HG03064 (cell line): ENCODE measurements around the gene ARL8B.
"Not testable (repeated sequence)": the region's sequence is repeated elsewhere in the genome, so short reads cannot be mapped to it uniquely, and the experiment has no call there.

Experiments
- ATAC-seq: cut with Tn5 transposase; IDR thresholded peaks from one replicate; pipeline ENCODE4 v1.9.1; 2021; ENCODE audit warnings: low read depth; ENCODE audit not compliant: unreplicated experiment

Gene ARL8B

DNA sequence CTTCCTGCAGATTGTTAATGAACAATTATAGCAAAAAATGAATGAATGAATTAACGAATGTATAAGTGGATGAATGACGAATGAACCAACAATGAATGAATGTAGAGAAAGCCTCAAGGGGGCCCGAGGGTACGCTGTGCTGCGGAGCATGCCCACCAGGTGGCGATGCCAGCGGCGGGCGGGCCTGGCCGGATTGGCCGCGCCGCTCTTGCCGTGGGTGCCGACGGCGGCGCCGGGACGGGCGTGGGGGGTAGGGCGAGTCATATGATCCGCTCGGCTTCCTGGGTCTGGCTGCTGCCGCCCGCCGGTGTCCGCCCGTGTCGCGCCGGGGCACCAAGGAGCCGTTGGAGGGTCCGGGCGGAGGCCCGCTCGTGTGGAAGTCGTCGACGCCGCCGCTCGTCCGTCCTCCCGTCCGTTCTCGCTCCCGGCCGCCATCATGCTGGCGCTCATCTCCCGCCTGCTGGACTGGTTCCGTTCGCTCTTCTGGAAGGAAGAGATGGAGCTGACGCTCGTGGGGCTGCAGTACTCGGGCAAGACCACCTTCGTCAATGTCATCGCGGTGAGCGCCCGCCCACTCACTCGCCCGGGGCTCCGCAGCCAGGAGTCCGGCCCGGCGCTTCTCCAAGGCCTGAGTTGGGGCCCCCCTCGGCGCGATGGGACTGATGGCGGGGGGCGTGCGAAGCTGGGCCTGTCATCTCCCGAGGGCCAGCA is at the start of gene ARL8B:
ARL8B (plus strand) TSS at position 263 of the 711 bp plus-strand sequence; CDS start at position 437, 174 bp downstream.
- ATAC-seq = peak; percentile 97

DNA sequence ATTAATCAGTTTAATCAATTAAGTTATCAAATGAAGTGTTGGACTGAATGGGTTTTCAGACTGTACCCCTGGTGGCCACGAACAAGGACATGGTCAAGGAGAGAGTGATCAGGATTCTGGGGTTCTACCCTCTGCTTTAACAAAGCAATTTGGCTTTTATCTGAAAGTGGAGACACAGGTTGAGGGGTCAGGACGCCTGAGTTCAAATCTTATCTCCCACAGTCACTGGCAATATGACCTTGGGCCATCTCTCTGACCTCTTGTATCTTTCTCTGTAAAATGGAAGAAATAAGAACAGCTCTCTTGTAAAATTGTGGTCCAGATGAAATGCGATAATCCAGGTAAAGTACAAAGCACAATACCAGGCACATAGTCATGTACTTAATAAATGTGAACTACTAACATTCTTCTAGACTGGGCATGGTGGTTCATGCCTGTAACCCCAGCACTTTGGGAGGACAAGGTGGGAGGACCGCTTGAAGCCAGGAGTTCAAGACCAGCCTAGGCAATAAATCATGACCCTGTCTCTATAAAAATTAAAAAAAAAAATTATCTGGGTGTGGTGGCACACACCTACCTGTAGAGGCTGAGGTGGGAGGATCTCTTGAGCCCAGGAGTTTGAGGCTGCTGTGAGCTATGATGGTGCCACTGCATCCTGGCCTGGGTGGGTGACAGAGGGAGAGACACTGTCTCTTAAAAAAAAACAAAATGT is 48.6 kb upstream of the ARL8B start:
- no peak for ATAC-seq

DNA sequence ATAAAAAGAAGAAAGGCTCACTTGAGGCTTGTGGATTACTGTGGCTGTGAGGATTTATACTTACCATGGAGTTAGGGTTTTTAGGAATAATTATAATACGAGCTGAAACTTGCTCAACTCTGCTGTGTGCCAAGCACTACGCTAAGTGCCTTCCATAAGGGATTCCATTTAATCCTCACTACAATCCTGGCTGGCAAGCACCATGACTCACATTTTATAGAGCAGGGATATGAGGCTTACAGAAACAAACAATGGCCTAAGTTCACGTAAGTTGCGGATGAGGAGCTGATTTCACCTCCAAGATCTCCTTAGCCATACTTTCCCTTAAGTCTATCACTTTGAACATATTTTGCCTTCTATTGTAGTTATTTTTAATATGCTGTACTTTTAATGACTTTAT is 43.9 kb upstream of the ARL8B start:
- ATAC-seq = no peak

DNA sequence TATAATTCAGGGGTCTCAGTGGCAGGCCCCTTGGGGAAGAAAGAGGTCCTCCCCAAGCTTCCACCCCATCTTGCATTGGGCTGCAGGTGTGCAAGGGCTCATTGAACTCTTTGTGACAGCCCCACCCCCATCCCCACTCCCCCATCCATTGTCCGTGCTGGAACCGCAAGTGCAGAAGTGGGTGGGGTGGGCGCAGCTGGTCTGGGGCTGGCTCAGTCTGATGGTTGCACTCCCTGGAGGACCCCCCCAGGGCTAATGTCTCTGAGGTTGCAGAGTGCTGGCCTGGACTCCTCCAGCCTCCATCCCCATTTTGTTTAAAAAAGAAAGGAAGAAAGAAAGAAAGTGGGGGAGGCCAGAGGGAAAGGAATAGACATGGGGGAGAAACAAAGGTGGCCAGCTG is 42.3 kb upstream of the ARL8B start:
- no peak for ATAC-seq

DNA sequence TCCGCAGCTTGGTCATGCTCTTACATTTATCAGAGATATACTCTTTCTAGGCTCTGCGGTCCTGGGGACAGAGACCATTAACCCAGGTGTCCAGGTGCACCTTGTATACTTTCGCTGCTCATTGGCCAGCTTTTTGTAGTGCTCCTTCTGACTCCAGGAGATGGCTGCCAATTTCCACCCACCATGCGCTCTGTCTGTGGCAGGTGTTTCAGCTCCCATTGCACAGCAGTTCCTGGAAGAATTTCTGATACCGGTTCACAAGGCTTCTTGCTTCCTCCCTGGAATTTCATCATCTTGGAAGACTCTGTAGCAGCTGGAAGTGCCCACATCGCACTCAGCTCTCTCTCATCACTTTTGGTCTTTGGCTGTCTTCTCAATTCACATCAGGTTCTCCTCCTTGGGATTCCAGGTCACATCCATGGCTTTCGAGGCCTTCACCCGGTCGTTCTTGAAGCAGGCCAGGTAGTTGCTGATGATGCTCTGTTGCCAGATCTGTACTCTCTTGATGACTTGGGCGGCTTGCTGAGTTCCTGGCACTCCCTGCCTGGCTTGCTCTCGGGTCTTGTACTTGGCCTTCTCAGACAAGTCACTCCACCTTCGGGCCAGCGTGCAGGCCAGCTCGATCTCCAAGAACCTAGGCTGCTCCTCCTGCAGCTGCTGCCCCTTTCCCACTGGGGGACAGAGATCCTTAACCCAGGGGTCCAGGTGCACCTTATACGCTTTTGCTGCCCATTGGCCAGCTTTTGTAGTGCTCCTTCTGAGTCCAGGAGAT is 41.1 kb upstream of the ARL8B start:
- ATAC-seq = no peak

DNA sequence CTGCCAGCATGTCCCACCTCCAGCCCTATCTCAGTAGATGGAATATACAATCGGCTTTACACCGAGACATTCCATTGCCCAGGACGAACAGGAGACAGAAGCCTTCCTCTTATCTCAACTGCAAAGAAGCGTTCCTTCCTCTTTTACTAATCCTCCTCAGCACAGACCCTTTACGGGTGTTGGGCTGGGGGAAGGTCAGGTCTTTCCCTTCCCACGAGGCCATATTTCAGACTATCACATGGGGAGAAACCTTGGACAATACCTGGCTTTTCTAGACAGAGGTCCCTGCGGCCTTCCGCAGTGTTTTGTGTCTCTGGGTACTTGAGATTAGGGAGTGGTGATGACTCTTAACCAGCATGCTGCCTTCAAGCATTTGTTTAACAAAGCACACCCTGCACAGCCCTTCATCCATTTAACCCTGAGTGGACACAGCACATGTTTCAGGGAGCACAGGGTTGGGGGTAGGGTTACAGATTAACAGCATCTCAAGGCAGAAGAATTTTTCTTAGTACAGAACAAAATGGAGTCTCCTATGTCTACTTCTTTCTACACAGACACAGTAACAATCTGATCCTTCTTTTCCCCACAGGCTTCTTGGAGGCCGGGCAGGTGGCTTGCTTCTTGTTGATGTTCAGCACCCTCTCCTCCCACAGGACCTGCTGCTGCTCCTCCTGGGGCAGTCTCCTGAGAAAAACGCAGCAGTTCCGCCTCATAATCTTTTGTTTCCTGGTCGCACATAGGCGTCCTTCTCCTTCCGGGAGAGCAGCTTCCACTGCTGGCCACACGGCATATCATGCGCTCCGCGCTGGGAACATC is 39.9 kb upstream of the ARL8B start:
- ATAC-seq = not testable (repeated sequence)

DNA sequence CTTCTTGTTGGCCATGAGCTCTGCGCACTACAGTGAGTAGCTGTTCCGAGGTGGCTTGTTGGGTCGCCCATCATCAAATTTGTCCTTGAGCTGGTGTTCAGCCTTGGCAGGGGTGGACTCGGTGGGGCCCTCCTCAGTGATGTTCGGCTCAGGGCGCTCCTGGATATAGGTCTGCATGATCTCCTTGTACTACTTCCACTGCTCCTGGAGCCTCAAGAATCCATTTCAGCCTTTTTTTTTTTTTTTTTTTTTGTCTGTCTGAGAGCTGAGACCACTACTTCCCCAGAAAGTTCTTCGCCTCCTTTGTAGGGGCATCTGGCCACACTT is 39.3 kb upstream of the ARL8B start:
- ATAC-seq = no peak

DNA sequence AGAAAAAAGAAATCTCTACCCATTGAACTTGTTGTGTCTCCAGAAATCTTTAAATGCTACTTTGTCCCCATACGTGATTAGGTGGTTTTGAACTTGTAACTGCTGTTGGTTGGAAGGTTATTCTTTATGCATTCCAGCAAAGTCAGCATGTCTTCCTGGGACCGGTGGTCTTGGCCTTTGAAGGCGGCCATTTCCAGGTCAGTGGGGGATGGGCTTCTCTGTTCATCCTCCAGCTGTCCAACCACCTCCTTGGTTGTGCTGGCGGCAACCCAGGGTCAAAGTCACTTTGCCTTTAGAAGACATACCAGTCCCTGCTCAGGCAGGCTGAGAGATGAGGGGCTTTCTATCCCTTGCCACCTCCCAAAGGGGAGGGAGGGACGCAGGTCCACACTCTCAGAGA is 37.9 kb upstream of the ARL8B start:
- no peak for ATAC-seq

DNA sequence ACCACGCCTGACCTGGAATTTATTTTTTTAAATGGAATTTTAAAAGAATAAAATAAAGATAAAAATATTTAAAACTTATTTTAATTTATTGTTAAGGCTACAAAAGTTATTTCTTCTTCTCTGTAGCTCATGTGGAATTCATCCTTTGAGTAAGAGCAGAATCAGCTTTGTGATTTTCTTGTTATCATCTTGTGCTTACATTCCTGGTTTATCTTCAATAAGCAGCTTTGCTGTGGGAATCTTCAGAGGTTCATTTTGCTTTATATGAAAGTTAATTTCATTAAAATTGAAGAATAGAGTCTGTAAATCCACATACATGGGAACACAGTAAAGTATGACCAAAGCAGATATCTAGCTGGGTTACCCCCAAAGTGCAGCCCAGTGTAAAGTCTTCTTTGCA is 35.4 kb upstream of the ARL8B start:
- ATAC-seq = no peak

DNA sequence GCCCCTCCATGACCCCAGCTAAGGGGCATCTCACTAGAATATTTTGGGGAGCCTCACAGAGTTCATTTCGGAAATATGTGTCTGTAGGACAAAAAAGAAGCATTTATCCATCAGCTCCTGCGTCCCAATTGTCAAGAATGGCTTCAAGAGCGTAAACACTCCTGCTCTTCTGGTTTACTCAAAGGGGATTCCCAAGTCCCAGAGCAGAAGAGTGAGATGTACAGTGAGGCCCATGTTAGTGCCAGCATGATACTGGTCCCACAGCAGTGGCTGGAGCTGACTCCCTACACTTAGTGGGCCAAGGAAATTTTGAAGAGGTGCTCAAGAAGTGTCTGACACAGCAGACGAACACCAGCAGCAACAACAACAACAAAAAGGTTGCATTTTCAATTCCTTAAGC is 34.9 kb upstream of the ARL8B start:
- ATAC-seq = no peak

DNA sequence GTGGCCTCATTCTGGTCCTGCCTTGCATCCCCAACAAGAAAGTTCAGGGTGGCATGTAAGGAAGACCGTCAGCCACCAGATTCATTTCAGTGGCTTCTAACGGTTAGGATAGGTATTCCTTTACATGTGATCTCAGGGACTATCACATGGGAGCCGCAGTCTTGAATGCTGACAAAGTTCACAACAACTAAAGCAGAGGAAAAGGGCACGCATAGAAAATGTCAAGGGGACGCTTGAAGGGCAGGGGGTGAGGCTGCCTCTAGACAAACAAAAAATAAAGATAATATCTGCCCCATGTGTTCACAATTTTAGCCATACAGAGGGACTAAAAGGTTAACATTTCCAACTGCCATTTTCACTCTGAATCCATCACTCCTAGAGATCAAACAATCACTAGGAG is 31.9 kb upstream of the ARL8B start:
- ATAC-seq = no peak

DNA sequence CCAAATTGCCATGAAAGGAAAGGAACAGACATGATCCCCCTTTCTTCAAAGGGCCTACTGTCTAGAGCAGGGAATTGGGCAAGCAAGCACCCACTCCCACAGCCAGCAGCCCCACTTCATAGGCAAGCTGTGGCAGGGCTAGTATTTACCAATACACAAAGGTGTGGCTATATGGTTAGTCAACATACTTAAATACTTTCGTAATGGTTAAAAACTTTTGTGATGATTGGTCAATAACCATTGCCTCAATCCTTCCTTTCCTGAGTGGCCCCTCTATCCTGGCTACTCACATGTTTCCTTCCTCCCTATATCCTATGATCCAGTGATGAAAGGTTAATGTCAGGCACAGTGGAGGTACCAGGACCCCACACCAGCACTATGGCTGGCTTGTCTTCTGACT is 30.1 kb upstream of the ARL8B start:
- no peak for ATAC-seq

DNA sequence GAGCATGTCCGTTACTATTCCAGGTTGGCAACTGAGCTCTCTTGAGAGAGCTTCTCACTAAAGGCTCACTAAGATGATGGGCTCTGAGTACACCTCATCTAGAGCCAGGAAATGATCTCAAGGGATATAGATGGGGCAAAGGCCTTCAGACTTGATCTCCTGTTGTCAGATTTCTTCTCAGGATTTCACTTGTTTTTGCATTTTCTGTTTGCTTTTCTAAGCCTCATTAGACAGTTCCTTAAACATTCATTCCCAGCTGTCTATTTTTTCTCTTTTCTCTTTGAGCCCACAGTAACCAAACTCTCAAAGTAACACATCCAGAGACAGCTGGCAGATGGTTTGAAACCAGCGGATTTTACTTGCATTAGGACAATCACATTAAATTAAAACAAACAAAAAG is 28.4 kb upstream of the ARL8B start:
- ATAC-seq = no peak

DNA sequence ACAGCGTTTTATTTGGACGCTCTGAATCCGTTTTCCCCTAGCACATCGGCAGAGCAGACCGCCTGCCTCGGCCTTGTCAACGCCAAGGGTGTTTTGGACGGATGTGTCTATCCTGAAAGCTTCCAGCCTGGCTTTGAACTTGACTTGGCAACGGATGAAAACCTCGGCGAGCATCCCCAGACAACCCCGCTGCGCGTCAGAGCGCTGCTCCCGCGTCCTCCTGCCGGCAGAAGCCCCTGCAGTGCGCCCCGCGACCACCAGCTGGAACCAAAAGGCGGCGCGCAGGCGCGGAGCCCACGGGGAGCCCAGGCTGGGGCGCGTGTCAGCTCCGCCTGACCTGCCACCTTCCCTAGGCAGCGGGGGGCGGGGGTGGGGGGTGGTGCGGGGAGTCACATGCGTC is 26.2 kb upstream of the ARL8B start:
- ATAC-seq = no peak

DNA sequence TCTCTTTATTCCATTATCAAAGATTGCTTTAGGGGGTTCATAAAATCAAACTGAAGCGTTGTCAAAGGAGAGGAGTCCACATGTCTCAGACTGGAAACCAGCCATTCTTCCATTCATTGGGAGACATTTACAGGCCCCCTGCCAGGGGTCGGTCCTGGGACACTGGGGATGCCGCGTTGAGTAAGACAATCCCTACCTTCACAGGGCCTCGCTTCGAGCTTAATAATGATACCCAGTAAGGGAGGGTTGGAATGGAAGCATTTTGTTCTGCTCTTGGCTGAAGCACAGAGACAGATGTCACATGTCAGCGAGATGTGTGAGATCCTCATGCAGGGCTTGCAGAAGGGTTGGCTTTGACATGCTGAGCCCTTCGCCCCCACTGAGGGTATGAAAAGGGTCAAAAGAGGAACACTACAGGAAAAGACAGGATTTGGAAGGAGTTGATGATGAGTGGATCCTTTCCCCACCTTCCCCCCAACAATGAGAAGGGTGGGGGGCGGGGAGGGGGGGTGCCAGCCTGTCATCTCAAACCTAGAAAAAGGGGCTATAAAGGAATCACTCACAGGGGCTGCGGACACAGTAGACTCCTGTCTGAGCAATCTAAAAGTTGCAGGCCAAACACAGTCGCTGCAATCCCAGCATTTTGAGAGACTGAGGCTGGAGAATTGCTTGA is 25.6 kb upstream of the ARL8B start:
- no peak for ATAC-seq

DNA sequence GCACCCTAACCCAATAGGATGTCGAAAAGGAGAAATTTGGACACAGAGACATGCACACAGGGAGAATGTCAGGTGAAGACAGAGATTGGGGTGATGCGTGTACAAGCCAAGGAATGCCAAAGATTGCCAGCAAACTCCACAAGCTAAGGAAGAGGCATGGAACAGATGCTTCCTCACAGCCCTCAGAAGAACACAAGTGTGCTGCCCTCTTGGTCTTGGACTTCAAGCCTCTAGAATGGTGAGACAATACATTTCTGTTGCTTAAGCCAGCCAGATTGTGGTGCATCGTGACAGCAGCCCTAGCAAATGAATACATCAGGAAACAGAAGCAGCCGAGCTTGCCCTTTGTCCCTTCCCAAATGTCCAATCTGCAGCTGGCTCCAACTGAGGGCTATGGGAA is 23.7 kb upstream of the ARL8B start:
- no peak for ATAC-seq

DNA sequence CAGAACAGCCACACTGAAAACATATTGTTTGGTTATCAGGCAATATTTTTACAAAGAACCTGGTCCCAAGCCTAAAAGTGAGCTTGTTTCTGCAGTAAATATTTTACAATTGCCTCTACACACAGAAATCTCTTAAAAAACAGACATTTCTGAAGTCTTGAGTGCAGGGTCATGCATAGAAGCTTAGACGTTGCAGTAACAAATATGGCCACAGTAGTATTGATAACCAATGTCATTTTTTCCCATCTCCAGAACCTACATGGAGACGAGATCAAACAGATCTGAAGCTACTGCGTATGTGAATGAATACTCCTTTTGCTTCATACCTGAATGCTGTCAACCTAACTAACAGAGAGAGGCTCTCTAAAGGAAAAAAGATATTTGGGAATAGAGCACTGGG is 19.6 kb upstream of the ARL8B start:
- no peak for ATAC-seq

DNA sequence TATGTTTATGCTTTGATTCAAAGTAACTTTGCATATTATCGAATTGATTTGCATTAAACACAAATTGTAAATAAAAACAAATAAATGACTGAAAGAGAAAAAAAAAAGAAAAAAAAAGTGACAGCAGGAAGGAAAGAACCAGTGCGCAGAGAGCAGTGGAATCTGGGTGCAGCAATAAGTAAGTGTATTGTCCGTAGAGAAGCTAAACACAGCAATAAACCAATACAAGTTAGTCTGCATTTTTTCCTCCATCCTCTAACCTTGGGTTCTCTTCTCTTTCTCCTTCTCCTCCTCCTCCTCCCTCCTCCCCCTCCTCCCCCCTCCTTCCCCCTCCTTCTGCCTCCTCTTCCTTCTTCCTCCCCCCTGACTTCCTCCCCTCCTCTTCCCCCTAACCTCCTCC is 18.3 kb upstream of the ARL8B start:
- no peak for ATAC-seq

DNA sequence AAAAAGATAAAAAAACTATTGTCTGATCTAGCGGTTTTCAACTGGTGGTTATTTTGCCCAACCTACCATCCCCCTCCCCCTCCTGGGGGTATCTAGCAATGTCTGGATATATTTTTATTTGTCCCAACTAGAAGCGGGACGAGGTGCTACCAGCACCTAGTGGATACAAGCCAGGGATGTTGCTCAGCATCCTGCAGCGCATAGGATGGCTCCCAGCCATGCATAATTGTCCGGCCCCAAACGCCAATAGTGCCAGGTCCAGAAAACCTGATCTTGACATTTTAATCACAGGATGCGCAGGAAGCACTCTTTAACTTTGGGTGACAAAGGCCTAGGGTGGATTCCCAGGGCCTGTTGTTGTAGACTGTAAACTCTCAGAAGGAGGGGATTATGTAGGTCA is 17.0 kb upstream of the ARL8B start:
- no peak for ATAC-seq

DNA sequence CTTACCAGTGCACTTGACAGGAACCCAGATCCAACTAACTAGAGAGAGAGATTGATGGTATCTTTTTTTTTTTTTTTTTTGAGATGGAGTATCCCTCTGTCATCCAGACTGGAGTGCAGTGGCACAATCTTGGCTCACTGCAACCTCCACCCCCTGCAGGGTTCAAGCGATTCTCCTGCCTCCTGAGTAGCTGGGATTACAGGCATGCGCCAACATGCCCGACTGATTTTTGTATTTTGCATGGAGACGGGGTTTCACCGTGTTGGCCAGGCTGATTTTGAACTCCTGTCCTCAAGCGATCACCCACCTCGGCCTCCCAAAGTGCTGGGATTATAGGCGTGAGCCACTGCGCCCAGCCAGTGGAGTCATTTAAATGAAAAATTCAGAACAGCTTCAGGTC is 15.7 kb upstream of the ARL8B start:
- not testable (repeated sequence) for ATAC-seq
